Activated B cell treated with CpG ODN at 0.5 μM for 24 hours (primary cell): Measurements from ENCODE around the gene ABHD13. TPM values are rescaled to one million over a fixed set of nuclear protein-coding genes. Genes with fewer than 3 reads are reported as not detected.
"Not testable (repeated sequence)": the region's sequence is repeated elsewhere in the genome, so short reads cannot be mapped to it uniquely, and the experiment has no call there.

ENCODE experiments used
- ATAC-seq: fragments of 200-7000 bp; cut with Tn5 transposase; one replicate; pipeline ENCODE4 v1.10.0; 2021; ENCODE audit warnings: low read depth, mild to moderate bottlenecking, moderate library complexity
- CTCF ChIA-PET: fragments of 350-600 bp; sonication (Branson Sonifier 250); formaldehyde crosslinking; loops from one replicate; lab custom pipeline; 2021; ENCODE audit warnings: antibody characterized with exemption; lab: Charles Lee
- POLR2A ChIA-PET: fragments of 350-600 bp; sonication (Branson Sonifier 250); formaldehyde crosslinking; loops from one replicate; lab custom pipeline; 2021; ENCODE audit warnings: antibody characterized with exemption; lab: Charles Lee
- DNase-seq: peaks from one replicate; pipeline ENCODE4 v3.0.0; 2022
- H3K27ac Mint-ChIP-seq: one replicate; pipeline ENCODE4 v1.8.0; 2020; ENCODE audit warnings: mixed read lengths
- H3K27me3 Mint-ChIP-seq: one replicate; pipeline ENCODE4 v1.8.0; 2021; ENCODE audit warnings: mixed read lengths
- H3K36me3 Mint-ChIP-seq: one replicate; pipeline ENCODE4 v1.8.0; 2021; ENCODE audit warnings: low read depth, mixed read lengths
- H3K4me1 Mint-ChIP-seq: one replicate; pipeline ENCODE4 v1.8.0; 2021; ENCODE audit warnings: mixed read lengths
- H3K4me3 Mint-ChIP-seq: one replicate; pipeline ENCODE4 v1.8.0; 2020; ENCODE audit warnings: mild to moderate bottlenecking, mixed read lengths
- H3K9me3 Mint-ChIP-seq: one replicate; pipeline ENCODE4 v1.8.0; 2020; ENCODE audit warnings: mixed read lengths
- intact Hi-C: fragments of 100-400 bp; cut with micrococcal nuclease; formaldehyde crosslinking; loops from one replicate; pipeline ENCODE4 v1.15.1; 2024
- total RNA-seq: library from RNA; stranded (reverse); gene quantifications from 2 replicates; pipeline ENCODE4 v1.2.3, GENCODE V29; 2022
- TF ChIP-seq, protein P1 (sequence below): fragments of 200-600 bp; IDR thresholded peaks from one replicate; pipeline ENCODE4 v1.8.0; 2022; ENCODE audit warnings: antibody characterized with exemption, mild to moderate bottlenecking

The ABHD13 gene
- total RNA-seq, 1 donor from 2014 or later, result 10.9 TPM

DNA sequence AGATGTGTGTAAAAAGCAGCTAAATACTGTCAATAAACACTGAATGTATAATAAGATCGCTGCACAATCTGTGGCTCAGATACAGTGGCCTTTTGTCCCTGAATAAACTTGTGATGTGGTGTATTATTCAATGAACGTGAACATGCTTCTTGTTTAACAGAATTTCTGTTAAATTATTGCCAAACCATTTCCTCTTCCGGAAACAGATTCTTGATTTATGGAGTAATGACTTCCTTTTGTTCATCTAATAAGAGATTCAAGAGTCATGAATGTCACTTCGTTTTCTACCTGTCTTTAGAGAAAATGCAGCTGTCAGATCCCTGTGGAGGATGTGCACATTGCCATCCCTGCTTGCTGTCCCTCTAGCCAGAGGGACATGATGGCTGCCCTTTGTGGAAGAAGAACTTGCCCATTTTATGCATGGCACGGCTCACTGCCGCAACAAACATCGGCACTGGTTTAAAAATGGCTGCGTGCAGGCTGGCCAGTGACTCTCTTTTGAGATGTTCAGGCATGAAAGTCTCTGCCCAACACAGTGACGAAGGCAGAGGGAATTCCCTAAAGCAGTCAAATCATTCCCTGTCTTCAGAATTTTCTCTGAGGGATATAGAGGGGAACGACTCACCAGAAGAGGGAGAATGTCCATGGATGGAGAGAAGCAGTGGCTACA lies 48.3 kb downstream of the ABHD13 start:
- H3K4me1 Mint-ChIP-seq, result peaks cover 48% of the 10 kb centered on the region
- peak overlapping the region; percentile 74 for H3K4me3 Mint-ChIP-seq
- POLR2A ChIA-PET, result no interaction called here
- no peaks in the 10 kb centered on the region for H3K27me3 Mint-ChIP-seq
- DNase-seq (no peak), ATAC-seq (no peak)
- CTCF ChIA-PET, result no interaction called here
- H3K27ac Mint-ChIP-seq, result peak overlapping the region; percentile 85
- TF ChIP-seq, protein P1, sequence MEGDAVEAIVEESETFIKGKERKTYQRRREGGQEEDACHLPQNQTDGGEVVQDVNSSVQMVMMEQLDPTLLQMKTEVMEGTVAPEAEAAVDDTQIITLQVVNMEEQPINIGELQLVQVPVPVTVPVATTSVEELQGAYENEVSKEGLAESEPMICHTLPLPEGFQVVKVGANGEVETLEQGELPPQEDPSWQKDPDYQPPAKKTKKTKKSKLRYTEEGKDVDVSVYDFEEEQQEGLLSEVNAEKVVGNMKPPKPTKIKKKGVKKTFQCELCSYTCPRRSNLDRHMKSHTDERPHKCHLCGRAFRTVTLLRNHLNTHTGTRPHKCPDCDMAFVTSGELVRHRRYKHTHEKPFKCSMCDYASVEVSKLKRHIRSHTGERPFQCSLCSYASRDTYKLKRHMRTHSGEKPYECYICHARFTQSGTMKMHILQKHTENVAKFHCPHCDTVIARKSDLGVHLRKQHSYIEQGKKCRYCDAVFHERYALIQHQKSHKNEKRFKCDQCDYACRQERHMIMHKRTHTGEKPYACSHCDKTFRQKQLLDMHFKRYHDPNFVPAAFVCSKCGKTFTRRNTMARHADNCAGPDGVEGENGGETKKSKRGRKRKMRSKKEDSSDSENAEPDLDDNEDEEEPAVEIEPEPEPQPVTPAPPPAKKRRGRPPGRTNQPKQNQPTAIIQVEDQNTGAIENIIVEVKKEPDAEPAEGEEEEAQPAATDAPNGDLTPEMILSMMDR, result no peak
- no peaks in the 10 kb centered on the region for H3K36me3 Mint-ChIP-seq
- intact Hi-C loops, result loop anchor here (5.0 kb wide), 1 partner anchor 1521 kb away; the partner anchor contains the start of gene IRS2
- H3K9me3 Mint-ChIP-seq, result no peaks in the 10 kb centered on the region

DNA sequence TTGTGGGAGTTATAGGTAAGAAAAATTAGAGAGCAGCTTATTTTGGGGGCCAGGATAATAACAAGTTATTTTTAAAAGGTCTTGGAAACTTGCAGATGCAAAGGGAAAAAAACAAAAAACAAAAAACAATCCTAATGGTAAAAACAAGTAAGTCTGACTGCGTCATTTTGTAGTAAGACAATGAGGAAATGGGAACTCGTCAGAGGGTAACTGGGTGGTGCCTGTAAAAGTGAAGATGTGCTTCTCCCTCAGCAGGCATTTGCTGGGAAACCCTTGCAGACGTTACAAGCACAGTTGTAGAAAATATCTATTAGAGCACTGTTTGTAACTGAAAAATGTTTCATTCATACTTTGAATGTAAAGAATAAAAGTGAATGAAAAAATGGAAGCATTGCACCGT lies 49.2 kb downstream of the ABHD13 start:
- TF ChIP-seq, protein P1, result no peak
- ChIA-PET POLR2A (no interaction called here), CTCF (no interaction called here)
- intact Hi-C loops, result loop anchor here (5.0 kb wide), 1 partner anchor 1520 kb away; the partner anchor contains the start of gene IRS2
- Mint-ChIP-seq H3K27ac (peak overlapping the region; percentile 85), H3K4me1 (peaks cover 48% of the 10 kb centered on the region), H3K4me3 (no peak overlapping the region), H3K27me3 (no peaks in the 10 kb centered on the region), H3K9me3 (no peaks in the 10 kb centered on the region), H3K36me3 (no peaks in the 10 kb centered on the region)
- ATAC-seq (no peak), DNase-seq (no peak)

DNA sequence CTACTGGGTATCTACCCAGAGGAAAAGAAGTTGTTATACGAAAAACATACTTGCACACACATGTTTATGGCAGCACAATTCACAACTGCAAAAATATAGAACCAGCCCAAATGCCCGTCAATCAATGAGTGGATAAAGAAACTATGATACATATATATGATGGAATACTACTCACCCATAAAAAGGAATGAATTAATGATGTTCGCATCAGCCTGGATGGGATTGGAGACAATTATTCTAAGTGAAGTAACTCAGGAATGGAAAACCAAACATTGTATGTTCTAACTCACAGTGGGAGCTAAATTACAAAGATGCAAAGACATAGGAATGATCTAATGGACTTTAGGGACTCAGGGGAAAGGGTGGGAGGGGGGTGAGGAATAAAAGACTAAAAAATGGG lies 49.7 kb downstream of the ABHD13 start:
- H3K9me3 Mint-ChIP-seq, ATAC-seq, POLR2A ChIA-PET, CTCF ChIA-PET, H3K36me3 Mint-ChIP-seq, DNase-seq, H3K27me3 Mint-ChIP-seq, H3K4me3 Mint-ChIP-seq: not testable (repeated sequence)
- H3K27ac Mint-ChIP-seq, result peak overlapping the region; percentile 85
- peaks cover 48% of the 10 kb centered on the region for H3K4me1 Mint-ChIP-seq
- intact Hi-C loops, result loop anchor here (5.0 kb wide), 1 partner anchor 1519 kb away; the partner anchor contains the start of gene IRS2

DNA sequence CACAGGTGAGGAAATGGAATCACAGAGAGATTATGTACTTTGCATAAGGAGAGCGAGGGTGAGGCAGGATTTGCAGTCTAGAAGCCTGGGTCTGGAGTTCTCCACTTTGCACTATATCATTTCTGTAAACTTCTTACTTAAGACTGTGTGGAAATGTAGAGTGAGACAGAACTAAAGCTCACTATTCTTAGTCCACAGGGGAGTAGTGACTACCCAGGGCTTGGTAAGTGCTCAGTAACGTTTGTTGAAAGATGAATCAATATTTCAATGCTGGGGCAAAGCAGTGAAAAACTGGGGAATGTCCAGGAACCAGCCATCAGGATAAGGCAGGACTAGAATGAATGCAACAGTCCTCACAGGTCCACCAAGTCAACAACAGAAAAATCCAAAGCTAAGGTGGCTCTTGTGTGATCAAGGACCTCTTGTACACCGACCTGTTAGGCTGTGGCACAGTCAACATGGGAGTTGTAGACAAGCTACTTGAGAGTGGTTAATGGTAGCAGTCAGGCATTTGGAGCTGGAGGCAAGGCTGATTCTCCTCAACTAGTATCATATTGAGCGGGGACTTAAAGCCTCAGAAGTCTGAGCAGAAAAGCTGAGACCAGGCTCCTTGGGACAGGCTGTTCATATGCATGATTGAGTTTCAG lies 50.4 kb downstream of the ABHD13 start:
- peak overlapping the region; percentile 60 for H3K27ac Mint-ChIP-seq
- DNase-seq (no peak), ATAC-seq (no peak)
- ChIA-PET POLR2A (interaction anchor here (1.1 kb wide), 1 partner anchor 50 kb away, joined by 4 read pairs; the partner anchor contains the start of gene ABHD13), CTCF (interaction anchor here (1.2 to 1.4 kb wide), 2 partner anchors 52 to 55 kb away, joined by 3 to 4 read pairs; no protein-coding TSS in a partner anchor)
- peaks cover 48% of the 10 kb centered on the region for H3K4me1 Mint-ChIP-seq
- H3K27me3 Mint-ChIP-seq, result no peaks in the 10 kb centered on the region
- H3K4me3 Mint-ChIP-seq, result no peak overlapping the region
- intact Hi-C loops, result loop anchor here (1.0 to 5.0 kb wide), 3 partner anchors 41 to 1519 kb away; partner anchors contain the start of genes ABHD13 and IRS2
- no peaks in the 10 kb centered on the region for H3K9me3 Mint-ChIP-seq
- TF ChIP-seq, protein P1, result no peak
- H3K36me3 Mint-ChIP-seq, result no peaks in the 10 kb centered on the region

DNA sequence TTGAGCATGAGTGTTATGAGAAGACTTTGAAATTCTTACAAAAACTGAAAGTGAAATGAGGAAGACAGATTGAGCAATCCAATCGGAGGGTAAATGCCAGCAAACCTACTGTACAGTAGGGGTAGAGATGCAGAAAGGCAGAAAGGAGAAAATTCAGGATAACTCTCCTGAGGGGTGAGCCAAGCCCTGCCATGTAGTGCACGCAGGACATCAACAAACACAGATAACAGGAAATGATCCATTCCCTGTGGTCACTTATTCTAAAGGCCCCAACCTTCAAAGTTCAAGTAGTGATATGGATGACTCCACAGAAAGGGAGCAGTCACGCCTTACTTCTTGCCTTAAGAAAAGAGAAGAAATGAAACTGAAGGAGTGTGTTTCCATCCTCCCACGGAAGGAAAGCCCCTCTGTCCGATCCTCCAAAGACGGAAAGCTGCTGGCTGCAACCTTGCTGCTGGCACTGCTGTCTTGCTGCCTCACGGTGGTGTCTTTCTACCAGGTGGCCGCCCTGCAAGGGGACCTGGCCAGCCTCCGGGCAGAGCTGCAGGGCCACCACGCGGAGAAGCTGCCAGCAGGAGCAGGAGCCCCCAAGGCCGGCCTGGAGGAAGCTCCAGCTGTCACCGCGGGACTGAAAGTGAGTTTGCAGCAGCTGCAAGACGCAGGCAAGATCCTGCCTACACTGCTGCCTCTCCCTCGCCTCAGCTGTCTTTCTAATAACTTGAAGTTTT lies 51.6 kb downstream of the ABHD13 start, which contains the start of gene TNFSF13B:
TSS of gene TNFSF13B (plus strand) at position 118 of the 728 bp plus-strand sequence. CDS start at position 296, 178 bp downstream.
- peak; percentile 26 for DNase-seq
- no peaks in the 10 kb centered on the region for H3K36me3 Mint-ChIP-seq
- peaks cover 48% of the 10 kb centered on the region for H3K4me1 Mint-ChIP-seq
- peak within 1 kb of the TSS; percentile 91 for H3K27ac Mint-ChIP-seq
- H3K27me3 Mint-ChIP-seq, result no peaks in the 10 kb centered on the region
- peak; percentile 74 for ATAC-seq
- H3K9me3 Mint-ChIP-seq, result no peaks in the 10 kb centered on the region
- intact Hi-C loops, result loop anchor here (1.0 to 5.0 kb wide), 3 partner anchors 42 to 1518 kb away; partner anchors contain the start of genes ABHD13 and IRS2
- POLR2A ChIA-PET, result interaction anchor here (0.7 to 1.1 kb wide), 4 partner anchors 24 to 1517 kb away, joined by 3 to 4 read pairs (median 3); partner anchors contain the start of genes ABHD13 and IRS2
- peak within 1 kb of the TSS; percentile 83 for H3K4me3 Mint-ChIP-seq
- TF ChIP-seq, protein P1, result no peak
- CTCF ChIA-PET, result interaction anchor here (1.2 to 1.4 kb wide), 2 partner anchors 51 to 56 kb away, joined by 3 to 4 read pairs; no protein-coding TSS in a partner anchor
